HG03108 (cell line): Measurements from ENCODE around the gene CHST1.

ENCODE experiments used
- ATAC-seq: cut with Tn5 transposase; IDR thresholded peaks from one replicate; pipeline ENCODE4 v1.9.1; 2021; ENCODE audit warnings: moderate library complexity; ENCODE audit not compliant: unreplicated experiment

The CHST1 gene

GRCh38 chr11:45609337-45609736 is 56.1 kb downstream of the CHST1 start:
- no peak for ATAC-seq

GRCh38 chr11:45607995-45608394 is 57.4 kb downstream of the CHST1 start:
- no peak for ATAC-seq

GRCh38 chr11:45606514-45607281 is 58.7 kb downstream of the CHST1 start:
- ATAC-seq: no peak

- no peak for ATAC-seq
Measured at GRCh38 chr11:45605051-45605450, 60.4 kb downstream of the CHST1 start.

- ATAC-seq: no peak
Measured at GRCh38 chr11:45603946-45604682, 61.3 kb downstream of the CHST1 start.

- no peak for ATAC-seq
Measured at GRCh38 chr11:45599161-45599943, 66.1 kb downstream of the CHST1 start.
